SK-N-SH treated with all-trans-retinoic acid at 6 μM for 48 hours (cell line): Measurements from ENCODE around the gene MTA3.

Experiments
- ATAC-seq: fragments of 200-7000 bp; cut with Tn5 transposase; 3 replicates; pipeline ENCODE4 v1.9.1; 2020; ENCODE audit warnings: mild to moderate bottlenecking, moderate library complexity
- ARNTL ChIP-seq: fragments of 450-650 bp; formaldehyde crosslinking; IDR thresholded peaks from 2 replicates; pipeline ENCODE4 v1.5.0; 2020; ENCODE audit warnings: low read depth, mild to moderate bottlenecking, moderate library complexity, borderline replicate concordance
- BACH2 ChIP-seq: fragments of 250-450 bp; sonication (Bioruptor Pico); IDR thresholded peaks from 2 replicates; pipeline ENCODE4 v1.9.0; 2021; ENCODE audit warnings: mild to moderate bottlenecking, borderline replicate concordance
- ESRRG ChIP-seq: fragments of 250-450 bp; sonication (Bioruptor Pico); IDR thresholded peaks from 2 replicates; pipeline ENCODE4 v1.6.1; 2021; ENCODE audit warnings: mild to moderate bottlenecking
- GLIS3 ChIP-seq: fragments of 250-450 bp; sonication (Bioruptor Pico); IDR thresholded peaks from 2 replicates; pipeline ENCODE4 v1.5.0; 2020; ENCODE audit warnings: mild to moderate bottlenecking, moderate library complexity
- ISL1 ChIP-seq: fragments of 250-450 bp; sonication (Bioruptor Pico); IDR thresholded peaks from 2 replicates; pipeline ENCODE4 v2.1.2; 2022; ENCODE audit warnings: mild to moderate bottlenecking, moderate library complexity
- OSR1 ChIP-seq: fragments of 250-450 bp; sonication (Bioruptor Pico); IDR thresholded peaks from 2 replicates; pipeline ENCODE4 v1.8.0; 2022; ENCODE audit warnings: moderate library complexity, mild to moderate bottlenecking, inconsistent platforms
- RARB ChIP-seq: fragments of 250-450 bp; sonication (Bioruptor Pico); IDR thresholded peaks from 2 replicates; pipeline ENCODE4 v1.8.0; 2021; ENCODE audit warnings: mild to moderate bottlenecking, moderate library complexity
- SNAI2 ChIP-seq: fragments of 250-450 bp; sonication (Bioruptor Pico); IDR thresholded peaks from 2 replicates; pipeline ENCODE4 v1.5.0; 2020; ENCODE audit warnings: mild to moderate bottlenecking, moderate library complexity
- TOX ChIP-seq: fragments of 250-450 bp; sonication (Bioruptor Pico); IDR thresholded peaks from 2 replicates; pipeline ENCODE4 v1.8.0; 2021; ENCODE audit warnings: mild to moderate bottlenecking, moderate library complexity, borderline replicate concordance
- ZC3H10 ChIP-seq: fragments of 250-450 bp; sonication (Bioruptor Pico); IDR thresholded peaks from 2 replicates; pipeline ENCODE4 v1.5.1; 2021; ENCODE audit warnings: mild to moderate bottlenecking, moderate library complexity
- ZFP3 ChIP-seq: fragments of 250-450 bp; sonication (Bioruptor Pico); IDR thresholded peaks from 2 replicates; pipeline ENCODE4 v1.5.0; 2020; ENCODE audit warnings: mild to moderate bottlenecking, moderate library complexity
- ZFP30 ChIP-seq: fragments of 450-650 bp; formaldehyde crosslinking; IDR thresholded peaks from 2 replicates; pipeline ENCODE4 v1.5.0; 2022; ENCODE audit warnings: mild to moderate bottlenecking, moderate library complexity
- ZNF565 ChIP-seq: fragments of 450-650 bp; formaldehyde crosslinking; conservative IDR thresholded peaks from 2 replicates; pipeline ENCODE4 v1.5.0; 2020; ENCODE audit warnings: low read depth, mild to moderate bottlenecking, moderate library complexity
- ZNF70 ChIP-seq: fragments of 450-650 bp; formaldehyde crosslinking; IDR thresholded peaks from 2 replicates; pipeline ENCODE4 v1.5.0; 2020; ENCODE audit warnings: mild to moderate bottlenecking, moderate library complexity
- ZNF8 ChIP-seq: fragments of 450-650 bp; formaldehyde crosslinking; IDR thresholded peaks from 2 replicates; pipeline ENCODE4 v1.5.0; 2020; ENCODE audit warnings: mild to moderate bottlenecking, moderate library complexity
- TF ChIP-seq, protein P1 (sequence below): fragments of 250-450 bp; sonication (Bioruptor Pico); IDR thresholded peaks from 2 replicates; pipeline ENCODE4 v1.5.1; 2021; ENCODE audit warnings: mild to moderate bottlenecking, moderate library complexity
- TF ChIP-seq, protein P2 (sequence below): fragments of 250-450 bp; sonication (Bioruptor Pico); IDR thresholded peaks from 2 replicates; pipeline ENCODE4 v1.5.0; 2020; ENCODE audit warnings: mild to moderate bottlenecking, moderate library complexity
- TF ChIP-seq, protein P3 (sequence below): fragments of 250-450 bp; sonication (Bioruptor Pico); IDR thresholded peaks from 2 replicates; pipeline ENCODE4 v1.8.0; 2021; ENCODE audit warnings: low read depth, mild to moderate bottlenecking, moderate library complexity, borderline replicate concordance
- TF ChIP-seq, protein P4 (sequence below): fragments of 250-450 bp; sonication (Bioruptor Pico); IDR thresholded peaks from 2 replicates; pipeline ENCODE4 v1.5.1; 2020; ENCODE audit warnings: low read depth, mild to moderate bottlenecking, moderate library complexity
- TF ChIP-seq, protein P5 (sequence below): fragments of 250-450 bp; sonication (Bioruptor Pico); IDR thresholded peaks from 2 replicates; pipeline ENCODE4 v1.8.0; 2020; ENCODE audit warnings: mild to moderate bottlenecking, moderate library complexity, borderline replicate concordance

Gene MTA3

DNA sequence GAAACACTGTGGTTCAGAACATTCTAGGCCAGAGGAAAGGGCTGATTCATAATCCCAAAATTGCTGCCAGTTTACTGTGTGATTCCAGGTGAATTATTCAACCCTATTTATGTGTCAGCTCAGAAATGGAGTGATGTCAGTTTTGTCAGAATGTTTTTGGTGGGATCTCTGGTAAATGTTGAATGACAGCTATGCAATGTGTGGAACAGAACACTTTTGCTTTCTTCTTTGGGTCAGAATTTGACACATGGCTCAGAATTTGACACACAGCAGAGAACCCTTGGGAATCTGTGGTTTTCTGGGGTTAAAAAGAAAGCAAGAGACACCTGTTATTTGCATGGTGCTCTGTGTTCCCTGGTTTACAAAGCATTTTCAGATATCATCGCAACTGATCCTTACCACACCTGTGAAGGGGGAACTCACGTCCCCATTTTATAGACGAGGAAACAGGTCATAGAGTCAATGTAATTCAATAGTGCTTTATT is 1.6 kb upstream of the MTA3 start:
- TF ChIP-seq, protein P1, sequence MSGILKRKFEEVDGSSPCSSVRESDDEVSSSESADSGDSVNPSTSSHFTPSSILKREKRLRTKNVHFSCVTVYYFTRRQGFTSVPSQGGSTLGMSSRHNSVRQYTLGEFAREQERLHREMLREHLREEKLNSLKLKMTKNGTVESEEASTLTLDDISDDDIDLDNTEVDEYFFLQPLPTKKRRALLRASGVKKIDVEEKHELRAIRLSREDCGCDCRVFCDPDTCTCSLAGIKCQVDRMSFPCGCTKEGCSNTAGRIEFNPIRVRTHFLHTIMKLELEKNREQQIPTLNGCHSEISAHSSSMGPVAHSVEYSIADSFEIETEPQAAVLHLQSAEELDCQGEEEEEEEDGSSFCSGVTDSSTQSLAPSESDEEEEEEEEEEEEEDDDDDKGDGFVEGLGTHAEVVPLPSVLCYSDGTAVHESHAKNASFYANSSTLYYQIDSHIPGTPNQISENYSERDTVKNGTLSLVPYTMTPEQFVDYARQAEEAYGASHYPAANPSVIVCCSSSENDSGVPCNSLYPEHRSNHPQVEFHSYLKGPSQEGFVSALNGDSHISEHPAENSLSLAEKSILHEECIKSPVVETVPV (CRISPR knock-in tag): no peak
- TF ChIP-seq ZNF565 (CRISPR knock-in tag) (no peak), GLIS3 (CRISPR knock-in tag) (no peak), ZNF70 (CRISPR knock-in tag) (no peak), ARNTL (CRISPR knock-in tag) (no peak), ZFP3 (CRISPR knock-in tag) (no peak), BACH2 (no peak)
- TF ChIP-seq, all 23 proteins: peak for 0
- no peak for ATAC-seq

DNA sequence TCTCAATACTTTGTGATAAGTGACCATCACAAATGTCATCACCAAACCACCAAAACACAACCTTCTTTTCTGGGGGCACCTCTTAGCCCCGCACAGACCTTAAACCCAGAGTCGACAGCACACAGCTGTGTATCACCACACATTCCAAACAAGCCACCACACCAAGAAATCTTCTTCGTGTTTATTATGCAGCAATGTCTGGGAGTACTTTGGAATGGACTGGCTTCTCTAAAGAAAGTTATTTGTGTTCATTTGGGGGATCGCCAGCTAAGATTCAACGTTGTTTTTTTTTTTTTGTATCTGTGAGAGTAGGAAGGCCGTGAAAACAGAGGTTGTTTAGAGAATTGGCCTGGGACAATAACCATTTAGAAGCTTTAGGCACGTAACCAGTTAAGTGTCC is 1.1 kb upstream of the MTA3 start:
- ATAC-seq: no peak
- TF ChIP-seq GLIS3 (CRISPR knock-in tag) (no peak), SNAI2 (CRISPR knock-in tag) (no peak)

DNA sequence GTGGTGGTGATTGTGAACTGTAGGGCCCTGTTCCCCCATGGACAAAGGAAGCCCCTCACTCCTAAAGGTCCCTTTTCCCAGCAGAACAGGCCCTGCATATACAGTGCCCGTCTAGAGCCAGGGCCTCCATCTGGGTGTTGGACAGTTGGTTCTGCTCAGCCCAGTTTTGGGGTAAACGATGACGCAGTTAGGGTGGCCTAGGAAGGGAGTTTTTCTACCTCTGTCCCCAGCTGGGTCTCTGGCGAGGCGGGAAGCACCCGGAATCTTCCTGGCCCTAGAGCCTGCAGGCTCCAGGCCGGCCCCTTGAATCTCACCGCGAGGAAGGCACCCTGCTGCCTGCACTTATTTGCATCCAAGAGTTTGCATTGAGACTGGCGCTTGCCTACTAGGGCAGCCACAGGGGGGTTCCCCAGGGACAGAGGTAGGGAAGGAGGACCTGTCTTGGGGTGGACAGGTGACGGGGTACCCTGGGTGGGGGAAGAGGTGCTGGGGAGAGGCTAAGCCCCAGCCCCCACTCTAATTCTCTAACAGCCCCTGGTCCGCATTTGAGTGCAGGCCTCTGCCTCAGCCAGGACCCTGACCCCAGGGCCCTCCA is 529 bp upstream of the MTA3 start:
- no peak for TF ChIP-seq TOX (CRISPR knock-in tag)
- no peak for TF ChIP-seq ZC3H10 (CRISPR knock-in tag)
- TF ChIP-seq, protein P2, sequence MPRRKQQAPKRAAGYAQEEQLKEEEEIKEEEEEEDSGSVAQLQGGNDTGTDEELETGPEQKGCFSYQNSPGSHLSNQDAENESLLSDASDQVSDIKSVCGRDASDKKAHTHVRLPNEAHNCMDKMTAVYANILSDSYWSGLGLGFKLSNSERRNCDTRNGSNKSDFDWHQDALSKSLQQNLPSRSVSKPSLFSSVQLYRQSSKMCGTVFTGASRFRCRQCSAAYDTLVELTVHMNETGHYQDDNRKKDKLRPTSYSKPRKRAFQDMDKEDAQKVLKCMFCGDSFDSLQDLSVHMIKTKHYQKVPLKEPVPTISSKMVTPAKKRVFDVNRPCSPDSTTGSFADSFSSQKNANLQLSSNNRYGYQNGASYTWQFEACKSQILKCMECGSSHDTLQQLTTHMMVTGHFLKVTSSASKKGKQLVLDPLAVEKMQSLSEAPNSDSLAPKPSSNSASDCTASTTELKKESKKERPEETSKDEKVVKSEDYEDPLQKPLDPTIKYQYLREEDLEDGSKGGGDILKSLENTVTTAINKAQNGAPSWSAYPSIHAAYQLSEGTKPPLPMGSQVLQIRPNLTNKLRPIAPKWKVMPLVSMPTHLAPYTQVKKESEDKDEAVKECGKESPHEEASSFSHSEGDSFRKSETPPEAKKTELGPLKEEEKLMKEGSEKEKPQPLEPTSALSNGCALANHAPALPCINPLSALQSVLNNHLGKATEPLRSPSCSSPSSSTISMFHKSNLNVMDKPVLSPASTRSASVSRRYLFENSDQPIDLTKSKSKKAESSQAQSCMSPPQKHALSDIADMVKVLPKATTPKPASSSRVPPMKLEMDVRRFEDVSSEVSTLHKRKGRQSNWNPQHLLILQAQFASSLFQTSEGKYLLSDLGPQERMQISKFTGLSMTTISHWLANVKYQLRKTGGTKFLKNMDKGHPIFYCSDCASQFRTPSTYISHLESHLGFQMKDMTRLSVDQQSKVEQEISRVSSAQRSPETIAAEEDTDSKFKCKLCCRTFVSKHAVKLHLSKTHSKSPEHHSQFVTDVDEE (CRISPR knock-in tag): no peak
- TF ChIP-seq ESRRG: no peak
- TF ChIP-seq, protein P3, sequence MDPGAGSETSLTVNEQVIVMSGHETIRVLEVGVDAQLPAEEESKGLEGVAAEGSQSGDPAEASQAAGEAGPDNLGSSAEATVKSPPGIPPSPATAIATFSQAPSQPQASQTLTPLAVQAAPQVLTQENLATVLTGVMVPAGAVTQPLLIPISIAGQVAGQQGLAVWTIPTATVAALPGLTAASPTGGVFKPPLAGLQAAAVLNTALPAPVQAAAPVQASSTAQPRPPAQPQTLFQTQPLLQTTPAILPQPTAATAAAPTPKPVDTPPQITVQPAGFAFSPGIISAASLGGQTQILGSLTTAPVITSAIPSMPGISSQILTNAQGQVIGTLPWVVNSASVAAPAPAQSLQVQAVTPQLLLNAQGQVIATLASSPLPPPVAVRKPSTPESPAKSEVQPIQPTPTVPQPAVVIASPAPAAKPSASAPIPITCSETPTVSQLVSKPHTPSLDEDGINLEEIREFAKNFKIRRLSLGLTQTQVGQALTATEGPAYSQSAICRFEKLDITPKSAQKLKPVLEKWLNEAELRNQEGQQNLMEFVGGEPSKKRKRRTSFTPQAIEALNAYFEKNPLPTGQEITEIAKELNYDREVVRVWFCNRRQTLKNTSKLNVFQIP: no peak
- TF ChIP-seq OSR1 (CRISPR knock-in tag): no peak
- TF ChIP-seq RARB (CRISPR knock-in tag): no peak
- no peak for TF ChIP-seq ZNF70 (CRISPR knock-in tag)
- TF ChIP-seq ISL1: no peak
- TF ChIP-seq SNAI2 (CRISPR knock-in tag): no peak
- TF ChIP-seq, protein P4, sequence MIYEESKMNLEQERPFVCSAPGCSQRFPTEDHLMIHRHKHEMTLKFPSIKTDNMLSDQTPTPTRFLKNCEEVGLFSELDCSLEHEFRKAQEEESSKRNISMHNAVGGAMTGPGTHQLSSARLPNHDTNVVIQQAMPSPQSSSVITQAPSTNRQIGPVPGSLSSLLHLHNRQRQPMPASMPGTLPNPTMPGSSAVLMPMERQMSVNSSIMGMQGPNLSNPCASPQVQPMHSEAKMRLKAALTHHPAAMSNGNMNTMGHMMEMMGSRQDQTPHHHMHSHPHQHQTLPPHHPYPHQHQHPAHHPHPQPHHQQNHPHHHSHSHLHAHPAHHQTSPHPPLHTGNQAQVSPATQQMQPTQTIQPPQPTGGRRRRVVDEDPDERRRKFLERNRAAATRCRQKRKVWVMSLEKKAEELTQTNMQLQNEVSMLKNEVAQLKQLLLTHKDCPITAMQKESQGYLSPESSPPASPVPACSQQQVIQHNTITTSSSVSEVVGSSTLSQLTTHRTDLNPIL (CRISPR knock-in tag): no peak
- no peak for TF ChIP-seq ZFP30
- TF ChIP-seq ZNF565 (CRISPR knock-in tag): no peak

DNA sequence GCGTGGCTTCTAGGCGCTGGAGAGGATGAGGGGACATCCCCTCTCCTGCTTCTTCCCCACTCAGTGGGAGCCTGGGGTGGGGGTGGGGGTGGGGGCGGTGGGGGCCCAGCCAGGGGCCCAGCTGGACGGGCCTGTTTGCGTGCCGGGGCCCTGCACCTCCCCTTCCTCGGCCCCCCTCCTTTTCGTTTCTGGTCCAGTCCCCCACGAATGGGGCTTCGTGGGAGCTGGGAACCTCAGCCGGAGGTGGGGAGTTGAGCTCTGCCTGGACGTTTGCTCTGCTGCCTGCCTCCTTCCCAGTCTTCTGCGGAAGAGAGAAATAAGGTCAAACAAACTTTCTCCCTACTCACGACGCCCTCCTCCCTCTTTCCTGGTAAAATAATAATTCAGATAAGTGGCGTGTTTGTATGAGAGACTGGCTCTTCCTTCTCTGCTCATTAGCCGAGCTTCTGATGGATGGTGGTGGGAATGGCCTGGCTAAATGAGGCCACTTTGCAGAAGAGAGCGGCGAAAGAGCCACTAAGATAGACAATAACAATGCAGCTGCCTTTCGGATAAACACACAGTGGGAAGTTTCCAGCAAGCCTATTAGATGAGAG is 782 bp downstream of the MTA3 start:
- ATAC-seq: peak; percentile 73
- TF ChIP-seq ZNF8 (CRISPR knock-in tag): no peak
- no peak for TF ChIP-seq RARB (CRISPR knock-in tag)
- no peak for TF ChIP-seq SNAI2 (CRISPR knock-in tag)
- no peak for TF ChIP-seq ZNF70 (CRISPR knock-in tag)
- TF ChIP-seq, protein P1 (CRISPR knock-in tag): no peak
- TF ChIP-seq BACH2: no peak
- no peak for TF ChIP-seq TOX (CRISPR knock-in tag)
- no peak for TF ChIP-seq ARNTL (CRISPR knock-in tag)
- TF ChIP-seq GLIS3 (CRISPR knock-in tag): no peak
- no peak for TF ChIP-seq ZNF565 (CRISPR knock-in tag)
- no peak for TF ChIP-seq ZC3H10 (CRISPR knock-in tag)
- TF ChIP-seq, protein P4 (CRISPR knock-in tag): no peak
- TF ChIP-seq, protein P3: no peak
- TF ChIP-seq, protein P5, sequence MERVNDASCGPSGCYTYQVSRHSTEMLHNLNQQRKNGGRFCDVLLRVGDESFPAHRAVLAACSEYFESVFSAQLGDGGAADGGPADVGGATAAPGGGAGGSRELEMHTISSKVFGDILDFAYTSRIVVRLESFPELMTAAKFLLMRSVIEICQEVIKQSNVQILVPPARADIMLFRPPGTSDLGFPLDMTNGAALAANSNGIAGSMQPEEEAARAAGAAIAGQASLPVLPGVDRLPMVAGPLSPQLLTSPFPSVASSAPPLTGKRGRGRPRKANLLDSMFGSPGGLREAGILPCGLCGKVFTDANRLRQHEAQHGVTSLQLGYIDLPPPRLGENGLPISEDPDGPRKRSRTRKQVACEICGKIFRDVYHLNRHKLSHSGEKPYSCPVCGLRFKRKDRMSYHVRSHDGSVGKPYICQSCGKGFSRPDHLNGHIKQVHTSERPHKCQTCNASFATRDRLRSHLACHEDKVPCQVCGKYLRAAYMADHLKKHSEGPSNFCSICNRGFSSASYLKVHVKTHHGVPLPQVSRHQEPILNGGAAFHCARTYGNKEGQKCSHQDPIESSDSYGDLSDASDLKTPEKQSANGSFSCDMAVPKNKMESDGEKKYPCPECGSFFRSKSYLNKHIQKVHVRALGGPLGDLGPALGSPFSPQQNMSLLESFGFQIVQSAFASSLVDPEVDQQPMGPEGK (CRISPR knock-in tag): no peak

More for the DNA sequence above, 529 bp upstream of the MTA3 start:
- ATAC-seq: peak; percentile 13
